GM18951 (cell line): Measurements from ENCODE around the gene SMG7.

Source experiments
- POLR2A ChIP-seq: IDR thresholded peaks from 4 replicates; pipeline ENCODE4 v1.6.1; 2011; ENCODE audit warnings: mild to moderate bottlenecking; ENCODE audit not compliant: insufficient read length, insufficient read depth; ENCODE audit errors: extremely low read depth
- in situ Hi-C: fragments of 300-500 bp; cut with MboI; formaldehyde crosslinking; loops from one replicate; pipeline ENCODE4 v1.12.0; 2022; ENCODE audit warnings: low sequenced_read_pairs, mixed read lengths, inconsistent platforms; ENCODE audit not compliant: unreplicated experiment

Gene SMG7

GRCh38 chr1:183505454-183506089 is 33.3 kb downstream of the SMG7 start:
- no peak for TF ChIP-seq POLR2A
- in situ Hi-C loops, result no loop called here

GRCh38 chr1:183506561-183506960 is 34.3 kb downstream of the SMG7 start:
- TF ChIP-seq POLR2A, result no peak
- in situ Hi-C loops, result no loop called here

GRCh38 chr1:183508694-183509093 is 36.4 kb downstream of the SMG7 start:
- in situ Hi-C loops, result no loop called here
- TF ChIP-seq POLR2A, result no peak

GRCh38 chr1:183512450-183512849 is 40.2 kb downstream of the SMG7 start:
- in situ Hi-C loops, result no loop called here
- no peak for TF ChIP-seq POLR2A

- no peak for TF ChIP-seq POLR2A
- in situ Hi-C loops, result no loop called here
These were observed 41.9 kb downstream of the SMG7 start for GRCh38 chr1:183514235-183514634.

- no peak for TF ChIP-seq POLR2A
- in situ Hi-C loops, result no loop called here
These were observed 42.8 kb downstream of the SMG7 start for GRCh38 chr1:183515002-183515689.

GRCh38 chr1:183516725-183517124 is 44.4 kb downstream of the SMG7 start:
- in situ Hi-C loops, result no loop called here
- no peak for TF ChIP-seq POLR2A

GRCh38 chr1:183517401-183517800 is 45.1 kb downstream of the SMG7 start:
- TF ChIP-seq POLR2A, result no peak
- in situ Hi-C loops, result no loop called here

- no peak for TF ChIP-seq POLR2A
- in situ Hi-C loops, result no loop called here
These were observed 48.1 kb downstream of the SMG7 start for GRCh38 chr1:183520379-183520778.

- no peak for TF ChIP-seq POLR2A
- in situ Hi-C loops, result no loop called here
These were observed 49.8 kb downstream of the SMG7 start for GRCh38 chr1:183522104-183522503.

- in situ Hi-C loops, result no loop called here
- TF ChIP-seq POLR2A, result no peak
These were observed 56.3 kb downstream of the SMG7 start for GRCh38 chr1:183528577-183528976.

GRCh38 chr1:183533617-183534174 is 61.4 kb downstream of the SMG7 start:
- in situ Hi-C loops, result no loop called here

GRCh38 chr1:183537405-183537804 is 65.1 kb downstream of the SMG7 start:
- in situ Hi-C loops, result no loop called here
- no peak for TF ChIP-seq POLR2A

More at GRCh38 chr1:183533617-183534174, 61.4 kb downstream of the SMG7 start:
- TF ChIP-seq POLR2A, result no peak
